Activated gamma-delta T cell (primary cell): Measurements from ENCODE around the gene KLK14.

ENCODE experiments used
- DNase-seq: peaks from one replicate; lab custom pipeline; 2025; lab: John Stamatoyannopoulos, UW

KLK14 gene

GRCh38 chr19:51044327-51044726 lies 38.4 kb downstream of the KLK14 start:
- no peak for DNase-seq

- no peak for DNase-seq
Observed at GRCh38 chr19:51043497-51043896, 39.2 kb downstream of the KLK14 start.

GRCh38 chr19:51040151-51040550 lies 42.5 kb downstream of the KLK14 start:
- DNase-seq = no peak

GRCh38 chr19:51036519-51036918 lies 46.2 kb downstream of the KLK14 start:
- DNase-seq = no peak

- no peak for DNase-seq
Observed at GRCh38 chr19:51034704-51035103, 48.0 kb downstream of the KLK14 start, which contains the start of gene KLK12. Gene KLK12, minus strand, starts transcription at chr19:51035002. Its CDS starts 381 bp downstream, at chr19:51034621.

- DNase-seq = no peak
Observed at GRCh38 chr19:51031880-51032225, 50.8 kb downstream of the KLK14 start.

- no peak for DNase-seq
Observed at GRCh38 chr19:51031220-51031879, 51.3 kb downstream of the KLK14 start.

- DNase-seq = no peak
Observed at GRCh38 chr19:51030631-51031030, 52.1 kb downstream of the KLK14 start.

- no peak for DNase-seq
Observed at GRCh38 chr19:51029718-51030117, 53.0 kb downstream of the KLK14 start.
